HG02840 (cell line): ENCODE measurements around the gene GCK.
"Not testable (repeated sequence)": the region's sequence is repeated elsewhere in the genome, so short reads cannot be mapped to it uniquely, and the experiment has no call there.

Experiments used
- ATAC-seq: cut with Tn5 transposase; IDR thresholded peaks from one replicate; pipeline ENCODE4 v1.9.1; 2021; ENCODE audit warnings: mild to moderate bottlenecking, moderate library complexity, moderate number of reproducible peaks; ENCODE audit not compliant: unreplicated experiment, low FRiP score

GCK gene

DNA sequence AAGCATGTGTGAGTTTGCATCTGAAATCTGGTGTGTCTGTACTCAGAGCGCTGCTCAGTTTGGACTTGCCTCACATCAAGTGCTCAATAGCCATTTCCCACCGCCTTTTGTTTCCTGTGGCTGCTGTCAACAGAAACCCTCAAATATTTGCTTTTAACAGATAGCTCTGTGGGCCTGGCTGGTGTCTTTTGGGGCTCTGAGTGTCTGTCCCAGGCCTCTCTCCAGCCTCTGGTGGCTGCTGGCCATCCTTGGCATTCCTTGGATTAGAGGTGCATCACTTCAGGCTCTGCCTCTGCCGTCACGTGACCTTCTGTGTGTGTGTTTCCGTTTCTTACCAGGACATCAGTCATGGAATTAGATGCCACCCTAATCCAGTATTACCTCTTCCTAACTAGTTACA, 20.9 kb upstream of the GCK start:
- ATAC-seq, result no peak

GRCh38 chr7:44208085-44208484, 18.8 kb upstream of the GCK start:
- no peak for ATAC-seq

GRCh38 chr7:44206008-44206407, 16.8 kb upstream of the GCK start:
- no peak for ATAC-seq

GRCh38 chr7:44201813-44202212, 12.6 kb upstream of the GCK start:
- no peak for ATAC-seq

GRCh38 chr7:44200699-44201461, 11.6 kb upstream of the GCK start, which contains the start of gene YKT6:
Gene YKT6 (plus strand): TSS chr7:44200978. CDS start chr7:44201136, 158 bp downstream.
- peak; percentile 99 for ATAC-seq

DNA sequence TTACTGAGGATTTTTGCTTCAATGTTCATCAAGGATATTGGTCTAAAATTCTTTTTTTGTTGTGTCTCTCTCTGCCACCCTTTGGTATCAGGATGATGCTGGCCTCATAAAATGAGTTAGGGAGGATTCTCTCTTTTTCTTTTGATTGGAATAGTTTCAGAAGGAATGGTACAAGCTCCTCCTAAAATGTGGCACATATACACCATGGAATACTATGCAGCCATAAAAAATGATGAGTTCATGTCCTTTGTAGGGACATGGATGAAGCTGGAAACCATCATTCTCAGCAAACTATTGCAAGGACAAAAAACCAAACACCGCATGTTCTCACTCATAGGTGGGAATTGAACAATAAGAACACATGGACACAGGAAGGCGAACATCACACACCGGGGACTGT, 10.9 kb upstream of the GCK start:
- not testable (repeated sequence) for ATAC-seq

GRCh38 chr7:44197474-44197873, 8.2 kb upstream of the GCK start:
- ATAC-seq, result no peak

GRCh38 chr7:44196450-44196872, 7.2 kb upstream of the GCK start:
- no peak for ATAC-seq

DNA sequence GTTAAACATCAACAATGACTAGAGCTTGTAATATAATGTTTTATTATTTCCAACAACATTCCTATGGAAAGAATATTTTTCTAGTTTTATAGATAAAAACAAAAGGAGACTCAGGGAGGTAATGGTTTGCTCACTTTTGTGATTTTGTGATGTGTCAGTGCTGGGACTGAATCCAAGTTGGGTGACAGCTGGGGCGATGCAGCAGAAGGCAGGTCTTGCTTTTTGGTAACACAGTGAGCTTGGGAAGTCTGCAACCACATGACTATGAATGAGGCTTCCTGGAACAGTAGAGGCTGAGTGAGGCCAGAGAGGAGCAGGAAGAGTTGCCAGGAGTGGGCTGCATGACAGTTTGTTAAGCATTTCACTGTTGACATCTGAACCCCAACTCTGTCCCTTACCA, 6.7 kb upstream of the GCK start:
- no peak for ATAC-seq

- no peak for ATAC-seq
Measured at GRCh38 chr7:44194562-44195145, 5.4 kb upstream of the GCK start.

DNA sequence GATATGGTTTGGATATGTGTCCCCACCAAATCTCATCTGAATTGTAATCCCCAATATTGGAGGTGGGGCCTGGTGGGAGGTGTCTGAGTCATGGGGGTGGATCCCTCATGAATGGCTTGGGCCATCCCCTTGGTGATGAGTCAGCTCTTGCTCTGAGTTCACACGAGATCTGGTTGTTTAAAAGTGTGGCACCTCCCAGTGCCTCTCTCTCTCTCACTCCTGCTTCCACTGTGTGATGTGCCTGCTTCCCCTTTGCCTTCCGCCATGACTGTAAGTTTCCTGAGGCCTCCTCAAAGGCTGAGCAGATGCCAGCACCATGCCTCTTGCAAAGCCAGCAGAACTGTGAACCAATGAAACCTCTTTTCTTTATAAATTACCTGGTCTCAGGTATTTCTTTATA, 4.8 kb upstream of the GCK start:
- no peak for ATAC-seq

- no peak for ATAC-seq
Measured at GRCh38 chr7:44193011-44193802, 4.0 kb upstream of the GCK start.

GRCh38 chr7:44191171-44191570, 1.9 kb upstream of the GCK start:
- no peak for ATAC-seq

DNA sequence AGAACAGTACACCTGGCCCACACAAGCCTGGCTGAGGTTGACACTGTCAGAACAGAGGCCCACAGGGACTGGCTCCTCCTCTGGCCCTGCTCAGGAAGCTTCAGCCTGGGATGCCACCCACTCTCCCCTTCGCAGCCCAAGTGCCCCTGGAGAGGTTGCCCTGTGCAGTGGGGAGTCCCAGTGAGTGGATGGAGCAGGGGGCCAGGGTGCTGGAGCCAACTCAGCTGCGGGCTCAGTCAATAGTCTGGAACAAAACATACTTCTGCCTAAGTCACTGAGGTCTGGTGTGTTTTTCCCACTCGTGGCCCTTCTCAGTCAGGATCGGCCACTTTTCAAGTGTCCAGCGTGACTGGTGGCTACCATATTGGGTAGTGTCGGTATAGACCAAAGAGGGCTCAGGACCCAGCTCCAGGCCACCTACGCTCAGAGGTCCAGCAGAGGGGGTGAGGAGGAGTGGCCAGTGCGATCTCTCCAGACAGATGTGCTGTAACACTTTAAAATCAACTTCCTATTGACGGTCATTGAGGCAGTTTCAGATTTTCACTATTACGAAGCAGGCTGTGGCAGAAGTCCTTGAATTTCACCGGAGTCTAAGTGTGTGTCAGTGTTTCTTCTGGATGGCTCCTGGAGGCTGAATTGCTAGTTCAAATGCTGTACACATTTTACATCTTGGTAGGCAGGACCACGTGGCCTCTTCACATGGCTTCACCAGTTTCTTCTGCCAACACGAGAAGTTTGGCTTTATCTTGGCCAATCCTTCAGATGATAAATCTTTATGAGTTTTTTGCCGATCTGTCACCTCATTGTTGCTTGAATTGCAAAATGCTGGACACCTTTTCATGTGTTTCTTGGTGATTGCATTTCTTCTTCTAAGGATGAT, 994 bp upstream of the GCK start:
- ATAC-seq, result no peak

DNA sequence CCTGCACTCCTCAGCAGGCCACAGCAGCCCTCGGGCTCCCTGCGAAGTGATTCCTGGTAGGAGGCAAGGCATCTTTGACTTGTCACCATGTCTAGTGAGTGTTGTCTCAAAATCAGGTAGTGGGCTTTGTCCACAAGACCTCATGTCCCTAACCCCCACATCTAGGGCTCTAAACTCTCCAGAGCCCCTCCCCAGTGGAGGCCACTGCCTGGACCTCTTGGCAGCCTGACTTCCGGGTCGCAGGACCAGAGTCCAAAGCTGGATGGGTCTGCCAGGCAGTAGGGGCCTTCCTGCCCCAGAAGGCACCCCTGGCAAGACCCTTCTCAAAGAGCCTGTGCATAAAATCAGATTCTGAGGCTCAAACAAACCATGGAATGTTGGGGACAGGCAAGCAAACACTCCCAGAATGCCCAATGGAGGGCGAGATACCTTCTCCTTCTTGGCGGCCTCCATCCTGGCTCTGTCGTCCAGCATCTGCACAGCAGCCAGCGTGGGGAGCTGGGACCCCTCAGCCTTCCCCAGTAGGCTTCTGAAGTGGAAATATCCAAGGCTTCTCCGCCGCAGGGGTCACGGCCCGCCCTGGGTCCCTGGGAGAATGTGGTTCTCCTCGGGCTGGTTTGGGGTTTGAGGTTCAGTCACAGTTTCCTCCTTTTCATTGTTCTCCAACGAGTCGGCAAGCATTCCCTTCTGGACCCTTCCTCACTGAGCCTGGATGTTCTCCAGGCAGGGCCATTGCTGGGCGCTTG, 586 bp downstream of the GCK start:
- no peak for ATAC-seq

GRCh38 chr7:44187636-44188416, 1.4 kb downstream of the GCK start:
- ATAC-seq, result no peak

- no peak for ATAC-seq
Measured at GRCh38 chr7:44186736-44187135, 2.5 kb downstream of the GCK start.

DNA sequence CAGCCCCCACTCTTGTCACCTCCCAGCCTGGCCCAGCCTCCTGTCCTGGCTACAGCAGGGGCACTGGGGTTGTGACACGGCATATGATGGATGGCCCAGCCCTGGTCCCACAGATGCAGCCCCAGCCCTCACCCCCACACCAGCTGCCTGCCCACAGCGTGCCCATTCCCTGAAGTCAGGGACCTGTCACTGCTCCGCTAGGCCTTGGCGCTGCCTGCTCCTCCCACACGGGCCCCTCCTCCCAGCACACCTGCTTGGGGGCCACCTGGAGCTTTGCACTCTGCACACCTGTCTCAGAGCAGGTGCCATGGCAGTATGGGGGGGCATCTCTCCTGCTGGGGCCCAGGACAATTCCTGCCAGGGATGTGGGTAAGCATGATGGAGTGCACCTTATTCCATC, 3.5 kb downstream of the GCK start:
- ATAC-seq, result no peak

- no peak for ATAC-seq
Measured at GRCh38 chr7:44184873-44185446, 4.3 kb downstream of the GCK start.
